SH-SY5Y (cell line): Measurements from ENCODE around the gene GIPC3.

Experiments
- GATA2 ChIP-seq: IDR thresholded peaks from 2 replicates; pipeline ENCODE4 v1.6.1; 2011; ENCODE audit warnings: mild to moderate bottlenecking, low read depth, low read length
- GATA3 ChIP-seq: IDR thresholded peaks from 2 replicates; pipeline ENCODE4 v1.6.1; 2011; ENCODE audit warnings: low read depth, mild to moderate bottlenecking, low read length, moderate library complexity

Gene GIPC3, protein sequence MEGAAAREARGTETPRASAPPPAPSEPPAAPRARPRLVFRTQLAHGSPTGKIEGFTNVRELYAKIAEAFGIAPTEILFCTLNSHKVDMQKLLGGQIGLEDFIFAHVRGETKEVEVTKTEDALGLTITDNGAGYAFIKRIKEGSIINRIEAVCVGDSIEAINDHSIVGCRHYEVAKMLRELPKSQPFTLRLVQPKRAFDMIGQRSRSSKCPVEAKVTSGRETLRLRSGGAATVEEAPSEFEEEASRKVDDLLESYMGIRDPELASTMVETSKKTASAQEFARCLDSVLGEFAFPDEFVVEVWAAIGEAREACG

DNA sequence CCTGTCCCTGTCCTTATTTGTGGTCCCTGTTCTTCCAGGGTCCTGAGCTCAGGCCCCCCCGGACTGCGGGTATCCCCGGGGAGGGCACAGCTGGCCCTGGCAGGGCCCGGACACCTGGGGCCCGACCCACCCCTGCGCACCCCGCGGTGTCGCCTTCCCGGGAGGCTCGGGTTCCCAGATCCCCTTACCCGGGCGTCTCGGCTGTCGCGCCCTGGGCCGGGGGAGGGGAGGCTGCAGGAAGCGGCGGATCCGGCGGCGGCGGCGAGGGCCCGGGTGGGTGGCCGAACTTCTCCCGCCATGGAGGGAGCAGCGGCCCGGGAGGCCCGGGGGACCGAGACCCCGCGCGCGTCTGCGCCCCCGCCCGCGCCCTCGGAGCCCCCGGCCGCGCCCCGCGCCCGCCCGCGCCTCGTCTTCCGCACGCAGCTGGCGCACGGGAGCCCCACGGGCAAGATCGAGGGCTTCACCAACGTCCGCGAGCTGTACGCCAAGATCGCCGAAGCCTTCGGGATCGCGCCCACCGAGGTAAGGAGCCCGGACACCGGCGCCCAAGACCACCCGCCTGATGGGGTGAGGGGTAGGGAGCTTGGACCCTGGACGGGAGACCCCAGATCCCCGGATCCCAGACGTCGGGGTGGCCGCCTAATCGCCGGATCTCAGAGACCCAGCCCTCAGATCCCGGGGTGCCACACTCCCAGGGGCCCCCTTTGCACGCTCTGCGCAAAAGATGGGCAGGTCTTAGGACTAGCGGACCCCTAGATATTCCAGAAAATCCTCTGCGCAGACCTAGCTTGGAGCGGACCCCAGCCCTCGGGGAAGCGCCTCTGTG, at the start of gene GIPC3:
Gene GIPC3, plus strand, starts transcription at position 178 of the 826 bp plus-strand sequence. Its CDS starts 120 bp downstream, at position 298.
- TF ChIP-seq GATA2 (no peak), GATA3 (no peak)

DNA sequence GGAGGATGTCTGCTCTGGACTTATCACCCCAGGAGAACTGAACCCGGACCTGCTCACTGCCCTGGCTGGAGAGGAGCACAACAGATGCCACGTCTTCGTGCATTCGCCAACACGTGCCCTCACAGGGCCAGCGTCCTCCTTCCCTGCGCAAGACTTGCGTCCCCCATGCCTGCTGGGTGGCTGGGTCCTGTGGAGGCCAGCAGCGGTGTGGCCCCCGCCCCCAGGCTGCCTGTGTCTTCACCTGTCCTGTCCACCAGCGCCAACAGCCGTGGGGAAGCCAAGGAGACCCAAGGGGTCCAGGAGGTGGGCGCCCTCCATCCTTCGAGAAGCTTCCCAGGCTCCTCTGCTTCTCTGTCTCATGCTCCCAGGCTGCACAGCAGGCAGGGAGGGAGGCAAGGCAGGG, 49.7 kb upstream of the GIPC3 start:
- no peak for TF ChIP-seq GATA3
- no peak for TF ChIP-seq GATA2

DNA sequence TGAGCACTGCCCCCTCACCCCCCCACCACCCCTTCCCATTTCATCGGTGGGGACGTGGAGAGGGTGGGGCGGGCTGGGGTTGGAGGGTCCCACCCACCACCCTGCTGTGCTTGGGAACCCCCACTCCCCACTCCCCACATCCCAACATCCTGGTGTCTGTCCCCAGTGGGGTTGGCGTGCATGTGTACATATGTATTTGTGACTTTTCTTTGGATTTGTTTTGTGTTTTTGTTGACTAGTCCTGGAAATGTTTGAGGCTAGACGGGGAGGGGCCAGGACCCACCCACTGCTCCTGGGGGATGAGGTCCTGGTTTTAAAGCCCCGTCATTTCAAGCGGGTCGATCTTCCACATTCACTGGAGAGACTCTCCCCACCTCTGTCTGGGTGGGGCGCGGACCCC, 49.3 kb upstream of the GIPC3 start:
- no peak for TF ChIP-seq GATA2
- no peak for TF ChIP-seq GATA3

DNA sequence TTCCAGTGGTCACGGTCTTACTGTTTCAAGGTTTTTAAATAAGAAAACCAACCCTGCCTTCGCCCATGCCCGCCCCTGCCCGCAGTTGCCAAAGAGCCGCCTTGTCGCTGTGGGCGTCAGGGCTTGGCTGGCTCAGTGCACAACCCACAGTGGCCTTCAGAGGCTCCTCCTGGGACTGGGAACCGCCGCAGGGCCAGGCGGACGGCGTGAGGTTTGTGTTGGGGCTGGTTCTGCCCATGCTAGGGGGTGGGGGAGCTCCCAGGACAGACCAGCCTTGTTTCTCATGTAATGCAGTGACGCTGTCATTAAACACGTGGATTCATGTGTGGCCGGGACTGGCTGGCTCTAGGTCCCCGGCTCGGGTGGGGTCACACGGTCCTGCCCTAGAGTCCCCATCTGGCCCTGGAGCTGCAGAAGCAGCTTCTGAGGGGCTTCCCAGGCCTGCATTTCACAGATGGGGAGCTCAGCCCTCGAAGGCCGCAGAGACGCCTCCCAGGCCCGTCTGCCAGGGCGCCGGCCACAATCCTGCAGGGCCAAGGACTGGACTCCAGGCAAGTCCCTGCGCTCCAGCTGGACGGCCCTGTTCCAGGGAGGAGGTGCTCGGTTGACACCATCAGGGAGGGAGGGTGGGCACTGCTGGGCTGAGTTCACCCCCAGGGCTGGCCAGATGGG, 48.7 kb upstream of the GIPC3 start:
- TF ChIP-seq GATA2 (no peak), GATA3 (no peak)

DNA sequence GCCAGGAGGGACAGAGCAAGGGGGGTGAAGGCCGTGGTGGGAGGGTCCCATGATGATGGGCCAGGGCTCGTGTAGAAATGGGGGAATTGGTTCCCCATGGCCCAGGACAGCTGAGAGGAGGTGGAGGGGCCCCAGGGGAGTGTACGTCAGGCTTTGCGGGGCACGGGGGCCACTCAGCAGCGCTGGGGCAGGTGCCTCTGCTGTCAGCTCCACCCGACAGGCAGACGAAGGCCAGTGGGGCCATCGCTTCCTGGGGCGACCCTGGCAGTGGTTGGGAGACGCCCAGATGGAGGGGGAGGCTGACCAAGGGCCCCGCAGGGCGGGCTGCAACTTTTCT, 48.2 kb upstream of the GIPC3 start:
- TF ChIP-seq GATA3, result no peak
- TF ChIP-seq GATA2, result no peak

DNA sequence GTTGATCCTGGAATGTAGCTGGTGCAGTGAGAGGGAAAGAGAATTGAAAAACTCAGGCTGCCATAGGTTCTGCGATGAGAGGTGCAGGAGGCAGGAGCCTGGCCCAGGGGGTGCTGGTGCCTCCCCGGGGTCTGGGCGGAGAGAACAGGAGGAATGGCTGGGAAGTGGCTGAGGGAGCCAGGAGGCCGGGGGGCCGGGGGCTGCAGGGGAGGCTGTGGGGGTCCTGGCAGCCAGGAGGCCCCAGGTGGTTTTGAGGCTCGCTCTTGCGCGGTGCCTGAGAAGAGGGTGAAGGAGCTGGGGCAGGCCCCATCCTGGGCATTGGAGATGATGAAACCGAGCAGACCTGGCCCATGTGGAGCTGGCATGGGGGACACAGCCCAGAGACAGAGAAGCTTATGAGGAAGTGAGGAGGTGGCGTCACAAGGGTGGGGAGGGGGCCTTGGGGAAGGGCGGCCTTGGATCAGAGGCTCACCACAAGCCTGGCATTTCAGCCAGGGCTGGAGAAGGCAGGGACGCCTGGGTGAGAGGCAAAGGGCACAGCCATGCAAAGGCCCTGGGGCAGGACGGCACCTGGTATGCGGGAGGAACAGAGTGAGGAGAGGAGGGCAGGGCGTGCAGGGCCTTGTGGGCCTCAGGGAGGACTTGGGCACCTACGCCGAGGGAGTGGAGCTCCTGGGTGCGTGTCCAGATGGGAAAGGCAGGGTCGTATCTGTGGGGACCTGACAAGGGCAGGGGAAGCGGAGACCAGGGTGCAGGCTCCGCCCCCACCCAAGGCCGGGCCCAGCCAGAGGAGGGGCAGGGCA, 47.6 kb upstream of the GIPC3 start:
- TF ChIP-seq GATA2 (no peak), GATA3 (no peak)

DNA sequence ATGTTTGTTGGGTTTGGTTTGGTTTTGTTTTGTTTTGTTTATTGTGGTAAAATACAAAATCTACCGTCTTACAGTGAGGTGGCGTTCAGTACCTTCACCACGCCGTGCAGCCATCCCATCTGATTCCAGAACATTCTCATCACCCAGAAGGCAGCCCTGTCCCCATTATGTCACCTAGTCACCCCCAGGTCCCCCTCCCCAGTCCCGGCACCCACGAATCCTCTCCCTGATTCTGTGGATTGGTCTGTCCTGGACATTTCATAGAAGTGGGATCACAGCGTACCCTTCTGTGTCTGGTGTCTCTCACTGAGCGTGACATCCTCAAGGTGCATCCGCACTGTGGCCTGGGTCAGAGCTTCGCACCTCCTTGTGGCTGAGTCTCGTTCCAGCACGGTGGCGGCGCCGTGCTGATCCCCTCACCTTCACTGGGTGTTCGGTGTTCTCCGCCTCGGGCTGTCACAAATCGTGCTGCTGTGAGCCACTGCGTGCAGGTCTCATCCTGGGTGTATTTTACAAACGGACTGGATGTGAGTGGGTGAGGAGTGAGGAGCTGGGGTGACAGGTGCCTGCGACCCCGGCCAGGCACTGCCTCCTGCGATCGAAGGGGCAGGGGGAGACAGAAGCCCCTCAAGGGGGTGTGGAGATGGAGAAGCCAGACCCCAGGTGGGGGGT, 46.9 kb upstream of the GIPC3 start:
- TF ChIP-seq GATA2, result no peak
- no peak for TF ChIP-seq GATA3

DNA sequence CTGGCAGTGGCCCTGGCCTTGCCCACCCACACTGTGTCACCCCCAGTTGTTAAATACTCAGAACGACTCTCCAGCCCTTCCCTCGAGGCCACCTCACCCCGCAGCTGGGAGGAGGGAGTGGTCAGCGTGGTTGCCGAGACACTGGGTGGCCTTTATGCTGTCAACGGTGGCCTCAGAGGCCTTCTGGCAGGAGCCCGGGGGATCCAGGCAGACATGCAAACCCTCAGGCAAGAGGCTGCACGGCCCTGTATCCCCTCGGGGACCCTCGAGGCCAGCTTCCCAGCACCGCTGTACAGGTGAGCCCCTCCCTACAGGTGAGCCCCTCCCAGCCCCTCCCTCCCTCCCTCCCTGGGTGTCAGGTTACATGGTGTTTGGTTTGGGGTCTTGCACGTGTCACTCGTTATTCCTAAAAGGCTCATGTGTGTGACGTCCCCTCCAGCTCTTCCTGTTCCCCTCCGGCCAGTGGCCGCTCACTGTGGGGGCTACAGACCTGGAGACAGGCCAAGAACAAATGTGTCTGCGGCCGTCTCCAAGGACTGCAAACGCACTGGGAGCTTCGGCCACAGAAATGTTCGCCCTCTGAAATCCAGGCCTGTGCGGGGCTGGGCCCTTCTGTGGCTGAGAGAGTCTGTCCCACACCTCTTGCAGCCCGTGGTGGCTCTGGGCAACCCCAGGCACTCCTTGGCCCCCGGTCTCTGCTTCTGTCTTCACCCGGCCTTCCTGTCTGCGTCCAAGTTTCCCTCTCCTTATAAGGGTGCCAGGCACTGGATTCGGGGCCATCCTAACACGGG, 46.1 kb upstream of the GIPC3 start, which contains the start of gene TEKTIP1:
Gene TEKTIP1, plus strand, starts transcription at position 210 of the 791 bp plus-strand sequence. Its CDS starts 4 bp downstream, at position 214.
- TF ChIP-seq GATA3 (no peak), GATA2 (no peak)

DNA sequence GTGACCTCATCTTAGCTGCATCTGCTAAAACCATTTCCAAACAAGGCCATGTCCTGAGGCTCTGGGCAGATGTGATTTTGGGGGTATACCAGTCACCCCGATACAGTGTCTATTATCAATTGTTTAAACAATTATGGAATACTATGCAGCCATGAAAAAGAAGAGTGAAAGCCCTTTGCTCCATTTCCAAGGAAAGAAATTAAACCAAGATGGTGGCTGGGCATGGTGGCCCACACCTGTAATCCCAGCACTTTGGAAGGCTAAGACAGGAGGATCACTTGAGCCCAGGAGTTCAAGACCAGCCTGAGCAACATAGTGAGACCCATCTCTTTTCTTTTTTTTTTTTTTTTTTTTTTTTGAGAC, 45.5 kb upstream of the GIPC3 start:
- TF ChIP-seq GATA3 (no peak), GATA2 (no peak)

DNA sequence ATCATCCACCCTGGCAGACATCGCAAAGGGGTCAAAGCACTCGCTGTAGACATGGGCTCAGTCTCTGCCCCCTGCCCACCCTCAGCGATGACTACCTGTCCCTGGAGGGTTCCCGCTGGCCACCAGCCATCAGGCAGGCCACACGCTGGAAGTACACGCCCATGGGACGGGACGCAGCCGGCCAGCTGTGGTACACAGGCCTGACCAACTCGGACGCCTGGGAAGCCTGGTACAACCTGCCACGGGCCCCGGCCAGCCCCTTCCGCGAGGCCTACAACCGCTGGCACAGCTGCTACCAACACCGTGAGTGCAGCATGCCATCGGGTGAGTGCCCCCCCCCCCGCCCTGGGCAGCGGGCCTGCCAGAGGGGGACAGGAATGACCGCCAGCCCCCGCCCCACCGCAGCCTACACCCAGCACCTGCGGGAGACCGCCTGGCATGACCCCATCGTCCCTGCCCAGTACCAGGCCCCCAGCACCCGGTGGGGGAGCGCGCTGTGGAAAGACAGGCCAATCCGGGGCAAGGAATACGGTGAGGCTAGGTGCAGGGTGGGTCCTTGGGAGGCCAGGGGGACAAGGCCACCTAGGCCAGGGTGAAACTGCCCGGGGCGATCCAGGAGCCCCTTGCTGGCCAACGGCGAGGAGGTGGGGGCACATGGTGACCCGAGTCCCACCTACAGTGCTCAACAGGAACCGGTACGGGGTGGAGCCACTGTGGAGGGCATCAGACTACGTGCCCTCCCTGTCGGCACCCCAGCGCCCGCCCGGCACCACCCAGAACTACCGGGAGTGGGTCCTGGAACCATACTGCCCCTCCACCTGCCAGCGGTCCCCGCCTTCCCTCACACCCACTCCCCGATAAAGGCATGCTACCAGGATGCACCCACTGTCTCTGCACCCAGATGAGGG, 41.9 kb upstream of the GIPC3 start:
- no peak for TF ChIP-seq GATA2
- TF ChIP-seq GATA3, result no peak

DNA sequence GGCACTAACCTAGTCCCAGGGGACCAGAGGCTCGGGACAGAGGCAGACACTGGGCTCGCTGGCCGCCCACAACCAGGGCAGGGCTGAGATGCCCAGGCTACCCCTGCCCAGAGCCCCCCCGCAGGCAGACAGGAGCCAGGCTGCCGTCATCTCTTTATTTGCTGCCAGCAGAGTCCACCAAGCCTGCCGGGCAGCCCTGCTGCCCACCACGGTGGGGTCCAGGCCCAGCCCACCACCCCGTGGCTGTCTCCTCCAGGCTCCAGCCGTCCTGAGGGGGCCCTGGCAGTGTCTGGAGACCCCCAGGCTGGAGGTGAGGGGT, 41.3 kb upstream of the GIPC3 start:
- TF ChIP-seq GATA3, result no peak
- TF ChIP-seq GATA2, result no peak

DNA sequence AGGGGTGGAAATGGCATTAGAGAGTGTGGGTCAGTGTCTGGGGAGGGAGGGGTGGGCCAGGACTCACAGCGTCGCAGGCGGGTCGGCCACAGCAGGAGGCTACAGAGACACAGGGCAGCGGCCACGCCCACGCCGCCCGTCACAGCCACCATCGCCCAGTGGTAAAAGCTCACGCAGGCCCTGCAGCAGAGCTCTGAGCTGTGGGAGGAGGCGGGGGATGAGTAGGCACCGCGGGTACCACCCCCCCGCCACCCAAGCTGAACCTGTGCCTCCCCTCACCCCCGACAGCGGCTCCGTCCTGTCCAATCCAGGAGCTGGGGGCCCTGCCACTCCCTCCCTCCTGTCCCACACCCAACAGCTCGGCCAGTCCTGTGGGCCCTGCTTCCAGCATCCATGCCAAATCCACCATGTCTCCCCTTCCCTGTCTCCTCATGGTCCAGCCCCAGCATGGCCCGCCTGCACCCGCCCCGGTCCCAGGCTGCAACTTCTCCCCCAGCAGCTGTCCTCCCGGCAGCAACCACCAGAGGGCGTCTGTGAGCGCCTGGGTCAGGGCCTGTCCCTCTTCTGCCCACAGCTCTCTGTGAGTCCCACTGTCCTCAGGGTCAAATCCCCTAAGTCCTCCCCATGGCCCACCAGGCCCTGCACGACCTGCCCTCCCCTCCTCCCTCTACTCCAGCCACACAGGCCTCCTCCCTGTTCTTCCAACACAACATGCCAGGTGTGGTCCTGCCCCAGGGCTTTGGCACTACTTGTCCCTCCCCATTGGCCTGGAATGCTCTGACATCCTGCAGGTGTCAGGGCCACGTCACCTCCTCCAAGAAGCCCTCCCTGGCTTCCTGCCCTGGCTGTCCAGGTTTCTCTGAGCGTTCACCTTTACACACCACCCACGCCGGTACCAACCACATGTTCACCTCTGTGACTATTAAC, 40.3 kb upstream of the GIPC3 start:
- TF ChIP-seq GATA3, result no peak
- TF ChIP-seq GATA2, result no peak
